HG02943 (cell line): ENCODE data around the gene TELO2.

Experiments used
- ATAC-seq: cut with Tn5 transposase; IDR thresholded peaks from one replicate; pipeline ENCODE4 v1.9.1; 2021; ENCODE audit warnings: mild to moderate bottlenecking, low read depth, moderate library complexity; ENCODE audit not compliant: unreplicated experiment

TELO2 gene

GRCh38 chr16:1550069-1550468 is 56.9 kb downstream of the TELO2 start:
- no peak for ATAC-seq

DNA sequence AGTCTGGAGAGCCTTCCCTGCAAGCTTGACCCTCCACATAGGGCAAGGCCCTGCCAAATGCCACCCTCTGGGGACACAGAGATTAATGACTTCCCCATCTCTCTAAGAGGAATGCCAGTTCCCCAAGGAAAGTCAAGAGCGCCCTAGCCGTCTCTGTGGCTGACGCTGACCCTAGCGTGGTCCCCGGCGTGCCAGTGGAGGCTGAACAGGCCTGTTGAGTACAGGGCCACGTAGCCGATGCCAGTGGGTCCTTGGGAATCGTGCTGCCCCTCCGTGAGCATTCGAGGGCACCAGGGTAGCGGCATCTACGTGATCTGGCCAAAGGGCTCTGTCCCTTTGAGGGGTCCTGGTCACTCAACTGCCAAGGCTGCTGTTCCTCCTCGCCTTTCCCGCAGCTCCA is 57.5 kb downstream of the TELO2 start:
- no peak for ATAC-seq

DNA sequence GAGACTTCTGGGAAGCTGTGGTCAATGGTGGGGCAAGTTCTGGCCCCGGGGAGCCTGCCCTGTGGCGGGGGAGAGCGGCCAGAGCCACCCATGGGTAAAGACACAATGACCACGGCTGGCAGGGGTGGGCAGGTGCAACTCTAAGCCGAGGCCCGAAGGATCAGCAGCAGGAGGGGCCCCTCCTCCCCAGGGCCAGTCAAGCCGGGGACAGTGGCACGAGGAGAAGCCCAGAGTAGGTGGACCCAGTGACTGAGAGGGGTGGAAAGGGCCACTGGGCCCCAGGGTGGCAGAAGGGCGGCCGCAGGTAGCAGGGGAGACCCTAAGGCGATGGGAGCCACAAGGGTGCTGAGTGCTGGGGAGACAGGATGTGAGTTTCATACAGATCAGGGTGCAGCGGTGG is 58.0 kb downstream of the TELO2 start:
- no peak for ATAC-seq

GRCh38 chr16:1552129-1552528 is 59.0 kb downstream of the TELO2 start:
- no peak for ATAC-seq

DNA sequence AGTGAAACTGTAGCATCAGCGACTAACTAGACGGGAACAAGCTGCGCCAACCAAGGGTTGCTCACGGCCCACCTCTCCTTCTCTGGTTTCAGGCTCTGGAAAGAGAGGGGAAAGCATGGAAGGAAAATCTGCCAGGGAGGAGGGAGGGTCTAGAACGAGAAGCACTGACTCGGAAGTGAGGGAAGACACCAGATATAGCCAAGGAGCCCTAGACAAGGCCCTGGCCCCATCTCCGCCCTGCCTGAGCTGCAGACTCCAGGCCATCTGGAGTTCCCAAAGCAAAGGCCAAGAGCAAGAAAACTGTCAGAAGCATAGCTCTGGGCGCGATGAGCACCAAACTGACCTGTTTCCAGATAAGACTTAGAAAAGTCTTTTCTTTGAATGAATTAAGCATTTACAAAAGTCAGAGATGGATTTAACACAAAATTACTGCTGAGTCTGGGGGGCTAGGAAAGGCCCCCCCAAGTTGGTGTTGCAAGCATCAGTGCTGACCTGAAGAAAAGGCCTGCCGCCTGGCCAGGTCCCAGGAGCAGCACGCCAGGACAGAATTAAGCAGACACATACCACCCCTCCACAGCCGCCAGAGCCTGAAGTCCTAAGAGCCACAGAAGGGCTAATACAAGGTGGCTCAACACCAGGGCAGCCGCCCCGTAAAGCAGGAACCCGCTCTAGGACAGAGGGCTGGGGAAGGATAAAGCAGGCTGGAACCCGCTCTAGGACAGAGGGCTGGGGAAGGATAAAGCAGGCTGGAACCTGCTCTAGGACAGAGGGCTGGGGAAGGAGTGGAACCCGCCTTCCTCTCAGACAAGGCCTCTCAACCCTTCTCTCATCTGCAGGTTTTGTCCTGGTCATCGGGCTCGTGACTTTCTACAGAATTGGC is 61.0 kb downstream of the TELO2 start:
- ATAC-seq, result no peak

GRCh38 chr16:1554826-1555445 is 61.8 kb downstream of the TELO2 start:
- ATAC-seq, result no peak

DNA sequence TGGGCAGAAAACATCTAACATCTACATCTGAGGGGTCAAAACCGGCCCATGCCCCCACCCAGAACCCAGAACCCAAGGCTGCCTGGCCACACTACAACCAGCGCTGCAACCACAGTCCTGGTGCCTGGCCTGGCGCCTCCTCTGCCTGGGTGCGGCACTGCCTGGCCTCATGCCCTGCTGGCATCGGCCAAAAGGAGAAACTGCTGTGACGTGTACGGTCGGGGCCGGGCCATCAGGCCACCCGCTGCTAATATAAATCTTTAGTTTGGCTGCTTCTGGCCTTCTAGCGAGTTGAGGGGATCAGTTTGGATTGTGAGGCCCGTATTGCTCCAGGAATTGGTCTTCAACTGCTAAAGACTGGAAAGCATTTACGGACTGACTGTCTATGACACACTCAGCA is 63.1 kb downstream of the TELO2 start:
- ATAC-seq, result no peak

DNA sequence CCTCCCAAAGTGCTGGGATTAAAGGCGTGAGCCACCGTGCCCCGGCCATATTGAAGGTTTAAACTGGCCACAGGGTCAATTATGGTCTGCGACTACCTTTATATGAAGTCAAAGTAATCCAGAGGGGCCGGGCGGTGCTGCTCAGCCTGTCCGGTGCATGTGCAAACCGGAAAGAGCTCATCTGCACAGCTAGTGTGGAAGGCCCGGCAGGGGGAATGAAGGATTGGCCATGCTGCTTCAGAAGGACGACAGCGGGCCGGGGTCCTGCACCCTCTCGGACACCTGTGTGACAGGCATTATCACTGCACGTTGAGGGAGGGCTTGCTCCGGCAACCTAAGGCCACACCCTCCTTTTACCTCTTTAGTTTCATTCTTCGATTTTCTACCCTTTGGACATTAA is 63.9 kb downstream of the TELO2 start:
- no peak for ATAC-seq

DNA sequence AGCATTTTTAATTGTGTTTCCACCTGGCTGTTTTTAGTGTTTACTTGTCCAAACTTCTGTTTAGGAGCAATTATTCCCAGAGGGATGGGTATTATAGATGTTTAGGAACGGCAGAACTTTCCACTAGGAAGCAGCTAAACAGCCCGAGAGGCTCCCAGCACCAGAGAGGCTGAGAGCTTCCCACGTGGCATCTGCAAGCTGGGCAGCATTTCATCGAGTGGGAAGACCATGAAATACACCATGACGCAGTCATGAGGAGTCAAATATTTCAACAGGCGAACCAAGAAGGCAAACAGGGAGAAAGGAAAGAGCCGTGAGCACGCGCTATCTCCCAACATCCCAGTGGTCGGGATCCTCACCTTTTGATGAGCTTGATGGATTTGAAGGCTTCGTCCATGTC is 64.4 kb downstream of the TELO2 start:
- no peak for ATAC-seq

DNA sequence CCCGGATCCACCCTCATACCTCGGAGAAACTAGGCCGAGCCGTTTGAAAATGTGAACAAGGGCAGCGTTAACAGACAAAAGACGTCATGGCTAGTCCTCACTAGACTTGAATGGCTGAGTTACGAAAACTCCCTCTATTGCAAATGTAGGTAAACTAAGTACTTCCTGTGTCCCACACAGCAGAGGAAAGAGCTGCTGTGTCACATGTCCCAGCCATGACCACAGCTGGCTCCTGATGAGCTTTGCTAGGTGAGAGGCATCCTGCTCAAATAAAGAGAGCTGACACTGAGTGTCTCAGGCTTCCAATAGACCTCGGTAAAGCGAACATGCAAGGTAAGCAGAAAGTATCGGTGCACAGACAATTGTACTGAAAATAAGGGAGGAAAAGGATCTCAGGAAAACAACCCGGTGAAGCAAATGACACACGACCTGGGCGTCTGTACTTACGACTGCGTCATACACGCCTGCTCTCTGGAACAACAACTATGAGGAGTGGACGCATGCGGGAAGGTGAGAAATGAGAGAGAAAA is 66.4 kb downstream of the TELO2 start:
- ATAC-seq, result no peak
